A673 (cell line): ENCODE results near the gene CDADC1. TPM values are rescaled to one million over a fixed set of nuclear protein-coding genes. Genes with fewer than 3 reads are reported as not detected.

ENCODE experiments used
- BruUV-seq: library from RNA; stranded (reverse); fragments of 400-500 nt; replicated peaks from 2 replicates; lab custom pipeline; 2021; lab: Mats Ljungman, UMichigan
- CTCF ChIA-PET: fragments of 300-600 bp; sonication (Branson Sonifier 250); formaldehyde crosslinking; loops from one replicate; lab custom pipeline; 2022; ENCODE audit warnings: antibody characterized with exemption; lab: Charles Lee
- POLR2A ChIA-PET: fragments of 300-600 bp; sonication (Branson Sonifier 250); formaldehyde crosslinking; loops from one replicate; lab custom pipeline; 2022; ENCODE audit warnings: antibody characterized with exemption; ENCODE audit not compliant: low non-redundant PET; lab: Charles Lee
- DNase-seq: peaks from one replicate; pipeline ENCODE4 v3.0.0-alpha.2; 2015; ENCODE audit warnings: low spot score
- H3K27ac ChIP-seq: fragments of 200-600 bp; sonication (generic); 2 replicates; pipeline ENCODE4 v1.5.1; 2016; ENCODE audit warnings: mixed run types, low read depth, mild to moderate bottlenecking, mixed read lengths, antibody characterized with exemption, low read length; ENCODE audit not compliant: poor library complexity, severe bottlenecking
- H3K27me3 ChIP-seq: fragments of 200-600 bp; sonication (generic); replicated peaks from 2 replicates; pipeline ENCODE4 v1.6.1; 2017; ENCODE audit warnings: mixed run types, low read depth, mild to moderate bottlenecking, mixed read lengths, antibody characterized with exemption, low read length; ENCODE audit not compliant: insufficient read depth, poor library complexity
- H3K36me3 ChIP-seq: fragments of 200-600 bp; sonication (generic); 2 replicates; pipeline ENCODE4 v1.6.1; 2016; ENCODE audit warnings: mixed run types, mild to moderate bottlenecking, mixed read lengths, antibody characterized with exemption, low read length; ENCODE audit not compliant: insufficient read depth, poor library complexity, severe bottlenecking
- H3K4me1 ChIP-seq: fragments of 200-600 bp; sonication (generic); 2 replicates; pipeline ENCODE4 v1.6.1; 2017; ENCODE audit warnings: mixed run types, mild to moderate bottlenecking, mixed read lengths, antibody characterized with exemption, low read length; ENCODE audit not compliant: insufficient read depth, poor library complexity, severe bottlenecking
- H3K4me3 ChIP-seq: fragments of 200-600 bp; sonication (generic); 2 replicates; pipeline ENCODE4 v1.5.1; 2016; ENCODE audit warnings: low read depth, mixed run types, mild to moderate bottlenecking, mixed read lengths, low read length; ENCODE audit not compliant: poor library complexity, severe bottlenecking
- H3K9me3 ChIP-seq: fragments of 200-600 bp; sonication (generic); 2 replicates; pipeline ENCODE4 v1.6.1; 2016; ENCODE audit warnings: mixed run types, low read depth, mild to moderate bottlenecking, mixed read lengths, antibody characterized with exemption, low read length; ENCODE audit not compliant: poor library complexity, severe bottlenecking
- CTCF ChIP-seq: fragments of 300-800, 200-600 bp; sonication (generic); conservative IDR thresholded peaks from 2 replicates; pipeline ENCODE4 v1.5.1; 2017; ENCODE audit warnings: low read depth, mild to moderate bottlenecking, antibody characterized with exemption, low read length, moderate library complexity, mixed read lengths
- EZH2 ChIP-seq: fragments of 200-600 bp; sonication (generic); IDR thresholded peaks from 2 replicates; pipeline ENCODE4 v1.6.1; 2017; ENCODE audit warnings: borderline replicate concordance, low read depth, mild to moderate bottlenecking, mixed read lengths, antibody characterized with exemption, low read length; ENCODE audit not compliant: poor library complexity, severe bottlenecking
- intact Hi-C: fragments of 100-400 bp; cut with micrococcal nuclease; formaldehyde crosslinking; loops from one replicate; pipeline ENCODE4 v1.10.0; 2022; ENCODE audit not compliant: unreplicated experiment
- total RNA-seq: library from RNA; stranded (reverse); gene quantifications from 2 replicates; pipeline ENCODE4 v1.2.3, GENCODE V29; 2021

CDADC1 gene
- total RNA-seq, 1 experiment from 2014 or later: 19.2 TPM

GRCh38 chr13:49298903-49299605 lies 51.3 kb downstream of the CDADC1 start:
- no peak for DNase-seq
- BruUV-seq: no TSS peak
- no peak overlapping the region for H3K27ac ChIP-seq
- TF ChIP-seq CTCF (no peak), EZH2 (no peak)
- intact Hi-C loops: no loop called here
- no peaks in the 10 kb centered on the region for H3K9me3 ChIP-seq
- POLR2A ChIA-PET: interaction anchor here (0.6 kb wide), 1 partner anchor 858 kb away, joined by 6 read pairs; no protein-coding TSS in a partner anchor
- H3K36me3 ChIP-seq: no peaks in the 10 kb centered on the region
- H3K27me3 ChIP-seq: no peaks in the 10 kb centered on the region
- no peaks in the 10 kb centered on the region for H3K4me1 ChIP-seq
- CTCF ChIA-PET: no interaction called here
- no peak overlapping the region for H3K4me3 ChIP-seq

- TF ChIP-seq CTCF: no peak
- no peak for TF ChIP-seq EZH2
- no peaks in the 10 kb centered on the region for H3K9me3 ChIP-seq
- intact Hi-C loops: loop anchor here (10.0 kb wide), 1 partner anchor 545 kb away; no protein-coding TSS in a partner anchor
- H3K4me1 ChIP-seq: no peaks in the 10 kb centered on the region
- ChIA-PET CTCF (interaction anchor here (0.8 kb wide), 1 partner anchor 307 kb away, joined by 6 read pairs; no protein-coding TSS in a partner anchor), POLR2A (no interaction called here)
- no peak overlapping the region for H3K4me3 ChIP-seq
- H3K27ac ChIP-seq: no peak overlapping the region
- BruUV-seq: no TSS peak
- no peaks in the 10 kb centered on the region for H3K27me3 ChIP-seq
- no peak for DNase-seq
- no peaks in the 10 kb centered on the region for H3K36me3 ChIP-seq
Observed at GRCh38 chr13:49300276-49300675, 52.6 kb downstream of the CDADC1 start.

- TF ChIP-seq CTCF (peak; percentile 91), EZH2 (no peak)
- BruUV-seq: no TSS peak
- Histone ChIP-seq H3K9me3 (no peaks in the 10 kb centered on the region), H3K4me3 (no peak overlapping the region), H3K4me1 (no peaks in the 10 kb centered on the region), H3K27me3 (no peaks in the 10 kb centered on the region), H3K36me3 (no peaks in the 10 kb centered on the region), H3K27ac (no peak overlapping the region)
- ChIA-PET CTCF (interaction anchor here (0.8 kb wide), 1 partner anchor 306 kb away, joined by 6 read pairs; no protein-coding TSS in a partner anchor), POLR2A (no interaction called here)
- peak; percentile 77 for DNase-seq
- intact Hi-C loops: loop anchor here (1.0 to 10.0 kb wide), 2 partner anchors 306 to 544 kb away; no protein-coding TSS in a partner anchor
Observed at GRCh38 chr13:49300739-49301589, 53.2 kb downstream of the CDADC1 start.
